ENCODE data around the gene KRTAP9-2.
"Not testable (repeated sequence)": the region's sequence is repeated elsewhere in the genome, so short reads cannot be mapped to it uniquely, and the experiment has no call there.

The KRTAP9-2 gene

GRCh38 chr17:41246995-41247787 lies 20.7 kb downstream of the KRTAP9-2 start:
- not testable (repeated sequence) for H3K4me3 ChIP-seq (ENCODE audit: low read length); H3K9ac ChIP-seq (ENCODE audit: low read length); H3K9me3 ChIP-seq (ENCODE audit: control insufficient read depth, low read depth, low read length); H3K27ac ChIP-seq (ENCODE audit: low read length); H3K4me1 ChIP-seq (ENCODE audit: control insufficient read depth, low read depth, low read length); H3K36me3 ChIP-seq (ENCODE audit: control insufficient read depth, low read depth, low read length); H3K27me3 ChIP-seq (ENCODE audit: control insufficient read depth, insufficient read depth, low read length)

- H3K36me3 ChIP-seq (ENCODE audit: control insufficient read depth, low read depth, low read length); H3K9ac ChIP-seq (ENCODE audit: low read length); H3K9me3 ChIP-seq (ENCODE audit: control insufficient read depth, low read depth, low read length); H3K27ac ChIP-seq (ENCODE audit: low read length); H3K27me3 ChIP-seq (ENCODE audit: control insufficient read depth, insufficient read depth, low read length); H3K4me3 ChIP-seq (ENCODE audit: low read length); H3K4me1 ChIP-seq (ENCODE audit: control insufficient read depth, low read depth, low read length): not testable (repeated sequence)
These were observed 23.3 kb downstream of the KRTAP9-2 start, which contains the start of gene KRTAP9-4 for GRCh38 chr17:41249637-41250240. Gene KRTAP9-4, plus strand, starts transcription at chr17:41249687. Its CDS starts 34 bp downstream, at chr17:41249721.

GRCh38 chr17:41251261-41251660 lies 24.8 kb downstream of the KRTAP9-2 start:
- Histone ChIP-seq H3K9ac (ENCODE audit: low read length) (no peak overlapping the region), H3K9me3 (ENCODE audit: control insufficient read depth, low read depth, low read length) (no peaks in the 10 kb centered on the region), H3K4me1 (ENCODE audit: control insufficient read depth, low read depth, low read length) (no peaks in the 10 kb centered on the region), H3K36me3 (ENCODE audit: control insufficient read depth, low read depth, low read length) (no peaks in the 10 kb centered on the region), H3K4me3 (ENCODE audit: low read length) (no peak overlapping the region), H3K27ac (ENCODE audit: low read length) (no peak overlapping the region), H3K27me3 (ENCODE audit: control insufficient read depth, insufficient read depth, low read length) (no peaks in the 10 kb centered on the region)

- no peaks in the 10 kb centered on the region for H3K4me1 ChIP-seq (ENCODE audit: control insufficient read depth, low read depth, low read length)
- no peaks in the 10 kb centered on the region for H3K36me3 ChIP-seq (ENCODE audit: control insufficient read depth, low read depth, low read length)
- no peak overlapping the region for H3K9ac ChIP-seq (ENCODE audit: low read length)
- H3K27ac ChIP-seq (ENCODE audit: low read length) = no peak overlapping the region
- H3K9me3 ChIP-seq (ENCODE audit: control insufficient read depth, low read depth, low read length) = no peaks in the 10 kb centered on the region
- no peak overlapping the region for H3K4me3 ChIP-seq (ENCODE audit: low read length)
- no peaks in the 10 kb centered on the region for H3K27me3 ChIP-seq (ENCODE audit: control insufficient read depth, insufficient read depth, low read length)
These were observed 28.4 kb downstream of the KRTAP9-2 start for GRCh38 chr17:41254861-41255260.

GRCh38 chr17:41255381-41256290 lies 29.2 kb downstream of the KRTAP9-2 start, which contains the start of gene KRTAP9-9:
Gene KRTAP9-9, plus strand, starts transcription at chr17:41255384.
- H3K27me3 ChIP-seq (ENCODE audit: control insufficient read depth, insufficient read depth, low read length); H3K9me3 ChIP-seq (ENCODE audit: control insufficient read depth, low read depth, low read length); H3K4me1 ChIP-seq (ENCODE audit: control insufficient read depth, low read depth, low read length): not testable (repeated sequence)

GRCh38 chr17:41256291-41256685 lies 29.8 kb downstream of the KRTAP9-2 start:
- H3K9me3 ChIP-seq (ENCODE audit: control insufficient read depth, low read depth, low read length) = no peaks in the 10 kb centered on the region
- no peaks in the 10 kb centered on the region for H3K4me1 ChIP-seq (ENCODE audit: control insufficient read depth, low read depth, low read length)
- no peaks in the 10 kb centered on the region for H3K36me3 ChIP-seq (ENCODE audit: control insufficient read depth, low read depth, low read length)
- no peak overlapping the region for H3K9ac ChIP-seq (ENCODE audit: low read length)
- no peak overlapping the region for H3K4me3 ChIP-seq (ENCODE audit: low read length)
- H3K27me3 ChIP-seq (ENCODE audit: control insufficient read depth, insufficient read depth, low read length) = no peaks in the 10 kb centered on the region
- H3K27ac ChIP-seq (ENCODE audit: low read length) = no peak overlapping the region

More at GRCh38 chr17:41255381-41256290, 29.2 kb downstream of the KRTAP9-2 start, which contains the start of gene KRTAP9-9:
- H3K4me3 ChIP-seq (ENCODE audit: low read length); H3K36me3 ChIP-seq (ENCODE audit: control insufficient read depth, low read depth, low read length); H3K9ac ChIP-seq (ENCODE audit: low read length); H3K27ac ChIP-seq (ENCODE audit: low read length): not testable (repeated sequence)

GRCh38 chr17:41258406-41258805 lies 32.0 kb downstream of the KRTAP9-2 start:
- Histone ChIP-seq H3K9me3 (ENCODE audit: control insufficient read depth, low read depth, low read length) (no peaks in the 10 kb centered on the region), H3K4me3 (ENCODE audit: low read length) (no peak overlapping the region), H3K27me3 (ENCODE audit: control insufficient read depth, insufficient read depth, low read length) (no peaks in the 10 kb centered on the region), H3K27ac (ENCODE audit: low read length) (no peak overlapping the region), H3K36me3 (ENCODE audit: control insufficient read depth, low read depth, low read length) (no peaks in the 10 kb centered on the region), H3K4me1 (ENCODE audit: control insufficient read depth, low read depth, low read length) (no peaks in the 10 kb centered on the region), H3K9ac (ENCODE audit: low read length) (no peak overlapping the region)

- Histone ChIP-seq H3K36me3 (ENCODE audit: control insufficient read depth, low read depth, low read length) (no peaks in the 10 kb centered on the region), H3K9me3 (ENCODE audit: control insufficient read depth, low read depth, low read length) (no peaks in the 10 kb centered on the region), H3K27ac (ENCODE audit: low read length) (no peak overlapping the region), H3K9ac (ENCODE audit: low read length) (no peak overlapping the region), H3K27me3 (ENCODE audit: control insufficient read depth, insufficient read depth, low read length) (no peaks in the 10 kb centered on the region), H3K4me3 (ENCODE audit: low read length) (no peak overlapping the region), H3K4me1 (ENCODE audit: control insufficient read depth, low read depth, low read length) (no peaks in the 10 kb centered on the region)
These were observed 36.8 kb downstream of the KRTAP9-2 start for GRCh38 chr17:41263212-41263611.

GRCh38 chr17:41264599-41264998 lies 38.2 kb downstream of the KRTAP9-2 start:
- Histone ChIP-seq H3K4me1 (ENCODE audit: control insufficient read depth, low read depth, low read length) (no peaks in the 10 kb centered on the region), H3K27me3 (ENCODE audit: control insufficient read depth, insufficient read depth, low read length) (no peaks in the 10 kb centered on the region), H3K4me3 (ENCODE audit: low read length) (no peak overlapping the region), H3K9me3 (ENCODE audit: control insufficient read depth, low read depth, low read length) (no peaks in the 10 kb centered on the region), H3K36me3 (ENCODE audit: control insufficient read depth, low read depth, low read length) (no peaks in the 10 kb centered on the region), H3K27ac (ENCODE audit: low read length) (no peak overlapping the region), H3K9ac (ENCODE audit: low read length) (no peak overlapping the region)

- Histone ChIP-seq H3K4me3 (ENCODE audit: low read length) (no peak within 1 kb of the TSS), H3K9me3 (ENCODE audit: control insufficient read depth, low read depth, low read length) (no peaks in the 10 kb centered on the region), H3K27ac (ENCODE audit: low read length) (no peak within 1 kb of the TSS), H3K9ac (ENCODE audit: low read length) (no peak within 1 kb of the TSS), H3K36me3 (ENCODE audit: control insufficient read depth, low read depth, low read length) (no peaks in the 10 kb centered on the region), H3K4me1 (ENCODE audit: control insufficient read depth, low read depth, low read length) (no peaks in the 10 kb centered on the region), H3K27me3 (ENCODE audit: control insufficient read depth, insufficient read depth, low read length) (no peaks in the 10 kb centered on the region)
These were observed 38.6 kb downstream of the KRTAP9-2 start, which contains the start of gene KRTAP9-6 for GRCh38 chr17:41265078-41265477. Gene KRTAP9-6, plus strand, starts transcription at chr17:41265378. Its CDS starts 0 bp downstream, at chr17:41265378.

- H3K27ac ChIP-seq (ENCODE audit: low read length) = no peak overlapping the region
- H3K4me3 ChIP-seq (ENCODE audit: low read length) = no peak overlapping the region
- no peaks in the 10 kb centered on the region for H3K27me3 ChIP-seq (ENCODE audit: control insufficient read depth, insufficient read depth, low read length)
- no peaks in the 10 kb centered on the region for H3K9me3 ChIP-seq (ENCODE audit: control insufficient read depth, low read depth, low read length)
- H3K9ac ChIP-seq (ENCODE audit: low read length) = no peak overlapping the region
- H3K36me3 ChIP-seq (ENCODE audit: control insufficient read depth, low read depth, low read length) = no peaks in the 10 kb centered on the region
- H3K4me1 ChIP-seq (ENCODE audit: control insufficient read depth, low read depth, low read length) = no peaks in the 10 kb centered on the region
These were observed 41.3 kb downstream of the KRTAP9-2 start for GRCh38 chr17:41267711-41268110.
